ENCODE results near the gene BRSK2. TPM values are rescaled to one million over a fixed set of nuclear protein-coding genes. Genes with fewer than 3 reads are reported as not detected.

Gene BRSK2
- total RNA-seq, 1 donor, result 0.36 TPM

DNA sequence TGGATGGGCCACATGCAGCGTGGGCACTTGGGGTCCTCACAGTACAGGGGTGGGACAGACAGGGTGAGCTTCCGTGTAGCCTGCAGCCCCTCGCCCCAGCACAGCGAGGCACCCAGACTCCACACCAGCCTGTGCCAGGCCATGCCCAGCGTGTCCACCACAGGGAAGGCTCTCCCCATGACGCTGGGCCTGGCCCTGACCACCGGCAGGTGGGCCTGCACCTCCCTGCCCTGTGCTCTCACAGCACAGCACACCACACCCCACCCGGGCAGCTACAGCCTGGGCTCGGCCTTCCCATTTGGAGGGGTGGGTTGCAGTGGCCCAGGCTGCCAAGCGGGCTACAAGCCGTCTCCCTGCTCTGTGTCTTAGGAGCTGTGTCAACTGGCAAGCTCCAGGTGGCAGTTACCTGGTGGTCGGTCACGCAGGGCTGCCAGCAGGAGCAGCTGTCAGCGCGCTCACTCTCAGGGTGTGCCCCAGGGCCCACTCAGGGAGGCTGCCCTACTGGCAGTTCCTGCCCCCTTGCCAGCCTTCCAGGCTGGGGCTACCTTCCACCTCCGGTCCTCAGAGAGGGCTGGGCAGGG is 92.2 kb downstream of the BRSK2 start:
- DNase-seq (ENCODE audit: low read depth), result no peak
- TF ChIP-seq, protein P1, sequence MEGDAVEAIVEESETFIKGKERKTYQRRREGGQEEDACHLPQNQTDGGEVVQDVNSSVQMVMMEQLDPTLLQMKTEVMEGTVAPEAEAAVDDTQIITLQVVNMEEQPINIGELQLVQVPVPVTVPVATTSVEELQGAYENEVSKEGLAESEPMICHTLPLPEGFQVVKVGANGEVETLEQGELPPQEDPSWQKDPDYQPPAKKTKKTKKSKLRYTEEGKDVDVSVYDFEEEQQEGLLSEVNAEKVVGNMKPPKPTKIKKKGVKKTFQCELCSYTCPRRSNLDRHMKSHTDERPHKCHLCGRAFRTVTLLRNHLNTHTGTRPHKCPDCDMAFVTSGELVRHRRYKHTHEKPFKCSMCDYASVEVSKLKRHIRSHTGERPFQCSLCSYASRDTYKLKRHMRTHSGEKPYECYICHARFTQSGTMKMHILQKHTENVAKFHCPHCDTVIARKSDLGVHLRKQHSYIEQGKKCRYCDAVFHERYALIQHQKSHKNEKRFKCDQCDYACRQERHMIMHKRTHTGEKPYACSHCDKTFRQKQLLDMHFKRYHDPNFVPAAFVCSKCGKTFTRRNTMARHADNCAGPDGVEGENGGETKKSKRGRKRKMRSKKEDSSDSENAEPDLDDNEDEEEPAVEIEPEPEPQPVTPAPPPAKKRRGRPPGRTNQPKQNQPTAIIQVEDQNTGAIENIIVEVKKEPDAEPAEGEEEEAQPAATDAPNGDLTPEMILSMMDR (IDR thresholded peaks at IDR 0.05; ENCODE audit: insufficient read depth, low read length), result no peak
- no peak overlapping the region for H3K4me3 ChIP-seq (ENCODE audit: low read depth, low read length)

DNA sequence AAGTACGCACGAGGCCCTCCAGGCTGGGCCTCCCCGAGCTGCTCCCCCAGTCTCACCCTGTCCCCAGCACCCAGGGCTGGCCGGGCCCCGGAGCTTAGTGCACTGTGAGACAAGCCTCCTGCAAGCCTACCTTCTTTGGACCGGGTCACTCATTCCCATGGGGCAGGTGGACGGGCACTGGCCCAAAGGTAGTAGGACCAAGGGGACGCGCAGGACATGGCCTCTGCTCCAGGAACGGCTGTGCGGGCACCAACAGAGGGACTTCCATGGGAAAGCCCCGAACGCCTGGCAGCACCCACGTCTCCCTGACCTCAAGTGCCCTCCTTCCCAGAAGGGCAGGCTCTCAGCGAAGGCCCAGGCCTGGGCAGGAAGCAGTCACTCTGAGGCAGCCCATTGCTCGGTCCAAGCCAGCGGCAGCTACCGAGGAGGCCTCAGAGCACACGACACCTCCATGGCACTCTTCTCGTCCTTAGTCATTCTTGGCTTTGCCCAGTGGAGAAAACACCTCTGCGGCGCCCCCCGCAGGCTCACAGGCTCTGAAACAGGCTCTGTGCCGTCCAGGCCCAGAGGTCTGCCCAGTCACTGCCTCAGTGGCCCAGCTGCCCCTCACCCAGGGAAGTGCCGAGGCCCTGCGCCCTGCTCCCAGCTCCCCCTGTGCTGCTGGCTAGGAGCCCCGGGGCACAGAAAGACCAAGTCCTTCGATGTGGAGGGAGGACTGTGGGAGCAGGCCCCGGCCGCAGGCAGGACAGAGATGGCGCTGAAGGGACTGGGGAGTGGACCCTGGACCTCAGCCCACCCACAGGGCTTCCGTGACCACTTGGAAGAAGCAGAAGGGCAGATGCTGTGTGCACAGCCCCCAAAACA is 93.1 kb downstream of the BRSK2 start:
- H3K4me3 ChIP-seq (ENCODE audit: low read depth, low read length), result no peak overlapping the region
- TF ChIP-seq, protein P1 (IDR thresholded peaks at IDR 0.05; ENCODE audit: insufficient read depth, low read length), result no peak
- no peak for DNase-seq (ENCODE audit: low read depth)

DNA sequence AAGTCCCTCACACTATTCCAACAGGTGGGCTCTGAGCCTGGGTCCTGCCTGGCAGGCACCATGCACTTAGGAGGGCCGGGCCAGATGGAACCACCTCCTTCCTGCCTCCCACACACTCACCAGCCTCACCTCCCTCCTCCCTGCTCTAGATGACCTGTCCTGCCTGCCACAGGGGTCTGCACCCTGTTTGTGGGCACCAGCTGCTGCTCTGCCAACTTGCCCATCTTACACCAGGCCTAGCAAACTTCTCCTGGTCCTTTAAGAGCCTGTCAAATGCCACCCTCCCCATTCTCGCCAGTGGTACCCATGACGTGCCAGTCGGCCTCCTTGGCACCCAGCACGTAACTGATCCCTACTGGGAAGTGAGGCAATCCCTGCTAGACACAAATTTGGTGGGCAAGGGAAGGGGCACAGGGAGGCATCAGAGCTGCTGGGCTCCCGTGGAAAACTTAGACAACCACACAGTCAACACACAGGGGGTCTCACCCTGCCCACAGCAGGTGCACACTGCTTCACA is 93.8 kb downstream of the BRSK2 start:
- no peak overlapping the region for H3K4me3 ChIP-seq (ENCODE audit: low read depth, low read length)
- TF ChIP-seq, protein P1 (IDR thresholded peaks at IDR 0.05; ENCODE audit: insufficient read depth, low read length), result no peak
- no peak for DNase-seq (ENCODE audit: low read depth)

DNA sequence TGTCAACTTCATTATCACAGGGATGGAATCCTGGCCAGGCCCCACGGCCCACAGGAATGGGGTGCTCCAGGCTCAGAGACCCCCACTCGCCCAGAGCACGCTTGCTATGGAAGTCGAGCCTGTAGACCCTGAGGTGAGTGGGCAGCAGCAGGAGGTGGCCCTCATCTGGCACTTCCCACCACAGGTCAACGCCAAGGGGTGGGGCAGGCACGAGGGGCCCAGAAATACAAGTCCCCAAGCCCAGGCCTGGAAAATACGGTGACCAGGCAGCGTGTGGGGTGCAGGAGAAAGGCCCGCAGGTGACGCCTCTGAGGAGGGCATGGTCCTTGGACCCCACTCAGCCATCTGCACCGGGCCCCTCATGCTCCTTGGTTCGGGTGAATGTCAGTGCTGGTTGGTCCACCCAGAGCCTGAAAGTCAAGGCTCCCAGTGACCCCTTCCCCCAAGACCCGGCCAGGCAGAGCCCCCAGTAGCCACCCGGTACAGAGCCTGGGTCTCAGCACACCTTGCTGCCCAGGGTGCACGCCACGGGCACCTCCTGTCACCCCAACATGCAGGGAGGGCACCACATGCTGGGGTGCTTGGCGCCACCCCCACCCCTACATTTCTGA is 94.4 kb downstream of the BRSK2 start:
- TF ChIP-seq, protein P1 (IDR thresholded peaks at IDR 0.05; ENCODE audit: insufficient read depth, low read length), result no peak
- no peak for DNase-seq (ENCODE audit: low read depth)
- no peak overlapping the region for H3K4me3 ChIP-seq (ENCODE audit: low read depth, low read length)

DNA sequence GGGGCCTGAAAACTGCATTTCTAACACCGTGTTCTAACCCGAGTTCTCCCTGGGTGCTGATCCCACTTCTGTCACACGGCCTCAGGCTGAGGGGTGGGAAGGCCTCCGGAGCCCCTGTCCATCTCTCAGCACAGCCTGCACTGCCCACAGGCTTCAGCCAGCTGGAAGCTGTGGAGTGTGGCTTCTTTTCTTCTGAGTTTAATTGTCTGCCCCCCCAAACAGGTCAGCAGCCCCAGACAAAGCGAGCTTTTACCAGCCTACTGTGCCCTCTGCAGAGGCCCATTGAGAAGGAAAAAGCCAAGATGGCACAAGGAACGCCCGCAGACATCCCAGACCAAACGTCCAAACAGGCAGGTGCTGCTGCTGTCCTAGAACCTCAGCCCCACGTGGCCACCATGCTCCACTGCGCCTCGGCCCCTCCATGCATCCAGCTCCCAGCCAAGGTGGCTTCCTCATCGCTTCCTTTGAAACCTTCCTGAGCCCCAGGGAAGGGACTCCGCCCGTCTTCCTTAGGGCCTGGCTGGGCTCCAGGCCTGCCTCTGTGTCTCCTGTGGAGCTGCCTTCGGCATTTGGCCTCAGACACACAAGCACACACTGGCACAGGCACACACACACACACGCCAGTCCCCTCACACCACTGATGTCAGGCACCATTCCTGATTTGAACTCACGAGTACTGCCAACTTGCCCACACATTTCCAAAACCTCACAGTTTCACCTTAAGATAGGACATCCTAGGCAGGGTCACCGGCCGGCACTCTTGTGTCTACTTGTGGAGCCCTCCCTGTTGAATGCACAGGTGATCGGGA is 95.2 kb downstream of the BRSK2 start:
- no peak for DNase-seq (ENCODE audit: low read depth)
- H3K4me3 ChIP-seq (ENCODE audit: low read depth, low read length), result no peak overlapping the region
- TF ChIP-seq, protein P1 (IDR thresholded peaks at IDR 0.05; ENCODE audit: insufficient read depth, low read length), result no peak

DNA sequence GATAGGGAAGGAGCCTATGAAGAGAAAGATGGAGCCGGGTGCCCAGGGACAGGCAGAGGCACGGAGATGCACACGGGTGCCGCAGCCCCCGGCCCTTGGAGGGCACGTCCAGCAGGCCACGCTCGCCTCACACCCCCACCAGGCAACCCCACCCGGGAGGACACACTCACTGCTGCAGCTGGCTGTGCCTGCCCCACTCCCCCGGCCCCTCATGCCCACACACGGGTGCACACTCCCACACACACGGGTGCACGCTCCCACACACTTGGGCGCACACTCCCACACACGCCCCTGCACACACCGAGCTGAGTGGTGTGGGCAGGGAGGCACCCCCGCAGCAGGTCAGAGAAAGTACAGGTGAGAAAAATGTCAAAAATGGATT is 95.8 kb downstream of the BRSK2 start:
- TF ChIP-seq, protein P1 (IDR thresholded peaks at IDR 0.05; ENCODE audit: insufficient read depth, low read length), result no peak
- DNase-seq (ENCODE audit: low read depth), result no peak
- H3K4me3 ChIP-seq (ENCODE audit: low read depth, low read length), result no peak overlapping the region
